GM12891 (cell line): ENCODE results near the gene UBE3C.

ENCODE experiments used
- POLR2A ChIP-seq: IDR thresholded peaks from 2 replicates; pipeline ENCODE4 v1.6.1; 2011; ENCODE audit warnings: low read depth, low read length, control low read depth
- POLR2AphosphoS5 ChIP-seq: IDR thresholded peaks from 2 replicates; pipeline ENCODE4 v1.6.1; 2011; ENCODE audit warnings: low read depth, low read length, control low read depth
- TAF1 ChIP-seq: IDR thresholded peaks from 2 replicates; pipeline ENCODE4 v1.6.1; 2011; ENCODE audit warnings: low read depth, low read length, control low read depth

DNA sequence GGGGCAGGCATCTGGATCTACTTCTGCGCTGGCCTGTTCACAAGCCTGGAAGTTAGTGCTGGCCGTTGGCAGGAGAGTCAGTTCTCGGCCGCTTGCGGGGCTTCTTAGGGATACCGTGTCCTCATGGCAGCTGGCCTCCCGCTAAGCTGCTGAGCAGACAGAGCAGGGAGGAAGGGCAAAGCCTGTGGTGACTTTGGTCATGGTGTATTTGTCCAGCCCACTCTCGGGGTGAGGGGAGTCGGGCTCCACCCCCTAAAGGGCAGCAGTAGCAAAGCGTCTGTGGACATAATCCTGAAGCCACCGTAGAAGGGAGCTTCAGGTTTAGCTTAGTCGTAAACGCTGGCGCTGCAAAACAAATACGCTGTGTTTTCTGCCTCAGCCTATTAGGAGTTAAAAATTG lies 12.2 kb downstream of the UBE3C start:
- TF ChIP-seq POLR2AphosphoS5 (no peak), TAF1 (no peak), POLR2A (no peak)
